IPS-18a (cell line): ENCODE results near the gene NBEAL2.

Experiments
- H3K27ac ChIP-seq: one replicate; pipeline ENCODE4 v1.5.1; 2013; ENCODE audit warnings: low read length
- H3K27me3 ChIP-seq: one replicate; pipeline ENCODE4 v1.6.1; 2013; ENCODE audit warnings: mild to moderate bottlenecking, low read length; ENCODE audit not compliant: control insufficient read depth, insufficient read depth
- H3K36me3 ChIP-seq: one replicate; pipeline ENCODE4 v1.6.1; 2013; ENCODE audit warnings: low read depth, low read length; ENCODE audit not compliant: control insufficient read depth
- H3K4me1 ChIP-seq: one replicate; pipeline ENCODE4 v1.6.1; 2013; ENCODE audit warnings: low read depth, low read length; ENCODE audit not compliant: control insufficient read depth
- H3K4me3 ChIP-seq: one replicate; pipeline ENCODE4 v1.5.1; 2013; ENCODE audit warnings: low read length
- H3K9ac ChIP-seq: one replicate; pipeline ENCODE4 v1.6.1; 2013; ENCODE audit warnings: mild to moderate bottlenecking, low read length, moderate library complexity
- H3K9me3 ChIP-seq: one replicate; pipeline ENCODE4 v1.6.1; 2013; ENCODE audit warnings: low read depth, low read length; ENCODE audit not compliant: control insufficient read depth

Gene NBEAL2

GRCh38 chr3:47000198-47000815 lies 20.8 kb downstream of the NBEAL2 start:
- H3K4me3 ChIP-seq, result no peak overlapping the region
- H3K9ac ChIP-seq, result no peak overlapping the region
- no peaks in the 10 kb centered on the region for H3K27me3 ChIP-seq
- H3K27ac ChIP-seq, result no peak overlapping the region
- peaks cover 9% of the 10 kb centered on the region for H3K36me3 ChIP-seq
- no peaks in the 10 kb centered on the region for H3K4me1 ChIP-seq
- H3K9me3 ChIP-seq, result no peaks in the 10 kb centered on the region

GRCh38 chr3:47000922-47001730 lies 21.7 kb downstream of the NBEAL2 start:
- no peak overlapping the region for H3K4me3 ChIP-seq
- peaks cover 9% of the 10 kb centered on the region for H3K36me3 ChIP-seq
- H3K9me3 ChIP-seq, result no peaks in the 10 kb centered on the region
- no peaks in the 10 kb centered on the region for H3K27me3 ChIP-seq
- no peak overlapping the region for H3K27ac ChIP-seq
- H3K9ac ChIP-seq, result no peak overlapping the region
- H3K4me1 ChIP-seq, result no peaks in the 10 kb centered on the region

GRCh38 chr3:47001731-47002170 lies 22.3 kb downstream of the NBEAL2 start:
- Histone ChIP-seq H3K36me3 (peaks cover 9% of the 10 kb centered on the region), H3K27ac (no peak overlapping the region)

GRCh38 chr3:47002171-47003055 lies 22.9 kb downstream of the NBEAL2 start:
- Histone ChIP-seq H3K36me3 (peaks cover 9% of the 10 kb centered on the region), H3K4me3 (no peak overlapping the region), H3K4me1 (no peaks in the 10 kb centered on the region), H3K27ac (no peak overlapping the region), H3K9ac (no peak overlapping the region), H3K9me3 (no peaks in the 10 kb centered on the region), H3K27me3 (no peaks in the 10 kb centered on the region)

More at GRCh38 chr3:47001731-47002170, 22.3 kb downstream of the NBEAL2 start:
- H3K27me3 ChIP-seq, result no peaks in the 10 kb centered on the region
- H3K4me1 ChIP-seq, result no peaks in the 10 kb centered on the region
- H3K4me3 ChIP-seq, result no peak overlapping the region
- H3K9me3 ChIP-seq, result no peaks in the 10 kb centered on the region
- no peak overlapping the region for H3K9ac ChIP-seq

- no peak overlapping the region for H3K4me3 ChIP-seq
- no peaks in the 10 kb centered on the region for H3K4me1 ChIP-seq
- no peaks in the 10 kb centered on the region for H3K27me3 ChIP-seq
- peaks cover 9% of the 10 kb centered on the region for H3K36me3 ChIP-seq
- H3K27ac ChIP-seq, result no peak overlapping the region
- H3K9me3 ChIP-seq, result no peaks in the 10 kb centered on the region
- no peak overlapping the region for H3K9ac ChIP-seq
These were observed 23.6 kb downstream of the NBEAL2 start for GRCh38 chr3:47003056-47003410.

GRCh38 chr3:47003461-47004368 lies 24.2 kb downstream of the NBEAL2 start:
- Histone ChIP-seq H3K4me3 (no peak overlapping the region), H3K36me3 (peaks cover 9% of the 10 kb centered on the region), H3K9ac (no peak overlapping the region), H3K27ac (no peak overlapping the region), H3K9me3 (no peaks in the 10 kb centered on the region), H3K4me1 (peaks cover 4% of the 10 kb centered on the region), H3K27me3 (no peaks in the 10 kb centered on the region)

- peaks cover 5% of the 10 kb centered on the region for H3K4me1 ChIP-seq
- peaks cover 9% of the 10 kb centered on the region for H3K36me3 ChIP-seq
- H3K4me3 ChIP-seq, result no peak overlapping the region
- no peak overlapping the region for H3K27ac ChIP-seq
- H3K9me3 ChIP-seq, result no peaks in the 10 kb centered on the region
- H3K27me3 ChIP-seq, result no peaks in the 10 kb centered on the region
- no peak overlapping the region for H3K9ac ChIP-seq
These were observed 25.1 kb downstream of the NBEAL2 start for GRCh38 chr3:47004369-47005211.

GRCh38 chr3:47005212-47006144 lies 26.0 kb downstream of the NBEAL2 start:
- Histone ChIP-seq H3K36me3 (peaks cover 6% of the 10 kb centered on the region), H3K9ac (no peak overlapping the region), H3K27me3 (no peaks in the 10 kb centered on the region), H3K4me1 (peaks cover 11% of the 10 kb centered on the region), H3K4me3 (no peak overlapping the region), H3K9me3 (no peaks in the 10 kb centered on the region), H3K27ac (no peak overlapping the region)

- H3K4me1 ChIP-seq, result peaks cover 11% of the 10 kb centered on the region
- no peaks in the 10 kb centered on the region for H3K9me3 ChIP-seq
- H3K27me3 ChIP-seq, result no peaks in the 10 kb centered on the region
- H3K36me3 ChIP-seq, result peaks cover 5% of the 10 kb centered on the region
- no peak overlapping the region for H3K9ac ChIP-seq
- H3K27ac ChIP-seq, result no peak overlapping the region
- H3K4me3 ChIP-seq, result no peak overlapping the region
These were observed 26.7 kb downstream of the NBEAL2 start for GRCh38 chr3:47006145-47006651.
